Measurements from ENCODE around the gene CECR2.

DNA sequence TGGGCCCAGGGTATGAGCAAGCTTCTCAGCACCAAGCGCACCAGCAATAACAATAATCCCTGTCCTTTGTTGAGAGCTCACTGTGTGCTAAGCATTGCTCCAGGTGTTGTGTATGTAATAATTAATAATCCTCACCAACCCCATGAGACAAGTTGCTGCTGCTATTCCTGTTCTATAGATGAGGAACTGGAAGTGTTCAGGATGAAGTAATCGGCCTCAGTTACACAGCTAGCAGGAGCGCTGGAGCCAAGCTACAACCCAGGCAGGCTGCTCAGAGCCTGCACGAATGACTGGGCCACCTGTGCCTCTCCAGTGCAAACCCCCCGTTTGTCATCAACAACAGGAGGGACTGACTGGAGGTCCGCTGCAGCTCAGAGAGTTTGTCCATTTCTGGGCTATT is 35.2 kb upstream of the CECR2 start:
- TF ChIP-seq ARNT (IDR thresholded peaks at IDR 0.05) (no peak), TARDBP (IDR thresholded peaks at IDR 0.05) (no peak), LEF1 (IDR thresholded peaks at IDR 0.05; ENCODE audit: borderline replicate concordance) (no peak)
